Esophagus squamous epithelium (tissue), 4 donors: Measurements from ENCODE around the gene RPS6KB2.

Source experiments
- POLR2A ChIP-seq, 4 donors: fragments of 450-650 bp; IDR thresholded peaks; one replicate each; pipeline ENCODE4 v1.6.1; 2017; ENCODE audit warnings: antibody characterized with exemption in 4 of 4, mild to moderate bottlenecking in 4 of 4, moderate library complexity in 3 of 4
- TF ChIP-seq, protein P1 (sequence below), 6 experiments: fragments of 450-650 bp in 4 of 6; fragments of 200-600 bp in 2 of 6; sonication (generic) in 2 of 6; IDR thresholded peaks; one replicate each; pipeline ENCODE4 v1.5.1; 2016 to 2019; ENCODE audit warnings: antibody characterized with exemption in 6 of 6, mild to moderate bottlenecking in 4 of 6, moderate library complexity in 4 of 6

DNA sequence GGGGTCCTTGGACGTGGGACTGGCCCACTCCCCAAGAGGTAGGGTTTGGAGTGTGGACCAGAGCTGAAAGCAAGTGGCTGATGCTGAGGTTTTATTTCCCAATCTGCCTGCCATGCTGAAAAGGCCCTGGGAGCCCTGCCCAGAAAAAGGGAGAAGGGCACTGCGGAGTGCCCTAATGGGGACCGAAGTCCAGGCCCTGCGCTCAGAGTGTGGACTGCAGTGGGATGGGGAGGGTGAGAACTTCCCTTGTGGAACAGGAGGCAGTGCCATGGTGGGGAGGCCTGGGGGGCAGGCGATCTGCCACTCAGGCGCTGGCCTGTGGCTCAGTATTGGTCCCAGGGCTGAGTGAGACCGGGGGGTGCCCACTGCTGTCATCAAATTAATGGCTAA is 19.9 kb downstream of the RPS6KB2 start:
- TF ChIP-seq, protein P1, sequence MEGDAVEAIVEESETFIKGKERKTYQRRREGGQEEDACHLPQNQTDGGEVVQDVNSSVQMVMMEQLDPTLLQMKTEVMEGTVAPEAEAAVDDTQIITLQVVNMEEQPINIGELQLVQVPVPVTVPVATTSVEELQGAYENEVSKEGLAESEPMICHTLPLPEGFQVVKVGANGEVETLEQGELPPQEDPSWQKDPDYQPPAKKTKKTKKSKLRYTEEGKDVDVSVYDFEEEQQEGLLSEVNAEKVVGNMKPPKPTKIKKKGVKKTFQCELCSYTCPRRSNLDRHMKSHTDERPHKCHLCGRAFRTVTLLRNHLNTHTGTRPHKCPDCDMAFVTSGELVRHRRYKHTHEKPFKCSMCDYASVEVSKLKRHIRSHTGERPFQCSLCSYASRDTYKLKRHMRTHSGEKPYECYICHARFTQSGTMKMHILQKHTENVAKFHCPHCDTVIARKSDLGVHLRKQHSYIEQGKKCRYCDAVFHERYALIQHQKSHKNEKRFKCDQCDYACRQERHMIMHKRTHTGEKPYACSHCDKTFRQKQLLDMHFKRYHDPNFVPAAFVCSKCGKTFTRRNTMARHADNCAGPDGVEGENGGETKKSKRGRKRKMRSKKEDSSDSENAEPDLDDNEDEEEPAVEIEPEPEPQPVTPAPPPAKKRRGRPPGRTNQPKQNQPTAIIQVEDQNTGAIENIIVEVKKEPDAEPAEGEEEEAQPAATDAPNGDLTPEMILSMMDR (IDR thresholded peaks at IDR 0.05): no peak
- TF ChIP-seq POLR2A (IDR thresholded peaks at IDR 0.05): no peak
